ENCODE measurements around the gene MCHR2.

Gene MCHR2

GRCh38 chr6:99901596-99902384 lies 92.2 kb downstream of the MCHR2 start:
- no peak for DNase-seq

- DNase-seq: no peak
Observed at GRCh38 chr6:99894815-99895214, 99.2 kb downstream of the MCHR2 start.

- DNase-seq: no peak
Observed at GRCh38 chr6:99887066-99887465, 107.0 kb downstream of the MCHR2 start.

DNA sequence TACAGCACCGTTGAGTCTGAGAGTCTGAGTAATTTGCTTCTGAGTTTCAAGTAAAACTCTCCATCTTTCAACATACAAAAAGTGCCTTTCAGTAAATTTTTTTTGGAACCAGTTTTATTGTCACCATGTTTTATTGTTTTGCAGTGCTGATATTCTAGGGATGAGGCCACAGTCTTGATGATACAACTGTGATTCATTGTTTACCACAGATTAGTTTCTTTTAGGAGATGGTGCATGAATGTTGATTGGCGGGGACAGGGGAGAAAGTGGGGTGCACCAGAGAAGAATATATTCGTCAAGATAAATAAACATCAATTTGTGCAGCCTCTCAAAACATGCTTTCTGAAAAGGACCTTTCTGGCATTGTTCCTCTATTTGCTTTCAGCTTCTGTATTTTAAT lies 109.0 kb downstream of the MCHR2 start:
- DNase-seq: no peak

DNA sequence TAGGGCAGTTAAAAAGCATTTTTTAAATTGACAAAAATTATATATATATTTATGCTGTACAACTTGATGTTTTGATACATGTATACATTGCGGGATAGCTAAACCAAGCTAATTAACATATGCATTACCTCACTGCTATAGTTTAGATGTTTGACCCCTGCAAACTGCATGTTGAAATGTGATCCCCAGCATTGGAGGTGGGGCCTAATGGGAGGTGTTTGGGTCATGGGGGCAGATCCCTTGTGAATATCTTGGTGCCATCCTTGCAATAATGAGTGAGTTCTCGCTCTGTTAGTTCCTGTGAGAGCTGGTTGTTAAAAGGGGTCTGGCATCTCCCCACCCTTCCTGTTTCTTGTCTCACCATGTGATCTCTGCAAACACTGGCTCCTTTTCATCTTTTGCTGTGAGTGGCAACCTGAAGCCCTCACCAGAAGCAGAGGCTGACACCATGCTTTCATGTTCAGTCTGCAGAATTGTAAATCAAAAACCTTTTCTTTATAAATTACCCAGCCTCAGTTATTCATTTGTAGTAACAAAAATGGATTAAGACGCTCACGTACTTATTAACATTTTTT lies 111.8 kb downstream of the MCHR2 start:
- DNase-seq: no peak

DNA sequence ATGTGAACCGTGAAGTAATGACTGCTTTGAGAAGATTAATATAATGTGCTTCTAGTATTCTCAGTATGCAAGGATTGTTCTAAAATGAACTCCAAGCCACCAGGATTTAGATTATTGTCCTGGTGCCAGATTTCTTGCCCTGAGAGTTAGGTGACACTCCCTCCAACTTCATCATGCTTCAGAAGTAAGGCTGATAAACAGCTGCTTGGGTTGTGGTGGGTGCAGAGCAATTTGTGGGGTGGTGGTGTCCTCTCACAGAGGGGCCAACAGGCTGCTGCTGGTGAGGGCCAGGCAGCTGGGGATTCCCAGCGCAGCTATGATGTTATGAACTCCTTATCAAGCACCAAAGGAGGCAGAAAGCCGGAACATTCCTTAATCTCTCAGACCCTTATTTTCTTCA lies 114.6 kb downstream of the MCHR2 start:
- DNase-seq: no peak

- DNase-seq: no peak
Observed at GRCh38 chr6:99875068-99875467, 119.0 kb downstream of the MCHR2 start.

GRCh38 chr6:99873084-99873483 lies 120.9 kb downstream of the MCHR2 start:
- DNase-seq: no peak

DNA sequence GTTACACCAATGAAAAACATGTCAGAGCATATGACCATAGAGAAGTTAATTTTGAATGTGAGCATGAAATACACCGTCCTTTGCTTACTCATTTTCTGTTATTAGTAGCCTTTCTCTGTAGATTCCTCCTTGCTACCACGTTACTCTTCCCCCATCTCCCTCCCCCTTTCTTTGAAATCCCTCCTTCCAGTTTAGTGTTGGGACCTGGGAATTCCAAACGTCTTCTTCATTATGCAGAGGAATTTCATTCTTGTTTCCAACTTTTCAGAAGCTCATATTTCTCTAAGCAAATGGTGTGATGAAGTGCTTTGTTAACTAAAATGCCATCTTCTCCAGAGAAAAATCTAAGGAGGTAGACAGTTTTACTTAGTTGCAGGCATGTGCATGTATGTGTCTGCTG lies 122.4 kb downstream of the MCHR2 start:
- DNase-seq: no peak
